ENCODE data around the gene UHMK1.

Gene UHMK1

DNA sequence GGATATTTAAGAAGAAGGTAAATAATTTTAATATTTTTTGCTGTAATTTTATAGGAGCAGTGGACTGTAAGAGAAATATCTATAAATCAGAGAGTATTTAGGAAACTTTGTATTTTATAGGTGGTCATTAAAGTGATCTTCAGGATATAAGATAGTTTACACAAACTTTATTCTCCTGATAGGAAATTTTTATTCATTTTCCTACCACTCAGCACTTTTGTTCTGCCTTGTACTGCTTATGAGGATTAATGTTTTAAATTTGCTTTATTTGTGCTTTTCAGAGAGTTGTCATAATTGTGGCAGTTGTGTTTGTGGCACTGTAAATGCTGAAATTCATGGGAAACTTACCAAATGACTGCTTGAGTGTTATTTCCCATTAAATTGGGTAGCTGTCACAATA lies 29.7 kb downstream of the UHMK1 start:
- Histone ChIP-seq H3K36me3 (ENCODE audit: insufficient read depth, insufficient read length, low read length) (peaks cover 59% of the 10 kb centered on the region), H3K9ac (ENCODE audit: insufficient read length, low read depth) (no peak overlapping the region), H3K27me3 (ENCODE audit: insufficient read depth, insufficient read length) (no peaks in the 10 kb centered on the region), H3K9me3 (ENCODE audit: insufficient read depth, low read length) (no peaks in the 10 kb centered on the region), H3K4me1 (ENCODE audit: insufficient read depth, insufficient read length) (no peaks in the 10 kb centered on the region), H3K4me3 (ENCODE audit: insufficient read length, low read depth) (no peak overlapping the region)
- no peak for TF ChIP-seq YY1 (IDR thresholded peaks at IDR 0.05; ENCODE audit: insufficient read depth, insufficient read length)
- TF ChIP-seq SUZ12 (IDR thresholded peaks at IDR 0.05; ENCODE audit: extremely low read depth, insufficient read depth, insufficient read length): no peak
- no peak for TF ChIP-seq ZNF274 (IDR thresholded peaks at IDR 0.05; ENCODE audit: low read depth, low read length)
- DNase-seq (ENCODE audit: low read depth, low spot score): no peak

DNA sequence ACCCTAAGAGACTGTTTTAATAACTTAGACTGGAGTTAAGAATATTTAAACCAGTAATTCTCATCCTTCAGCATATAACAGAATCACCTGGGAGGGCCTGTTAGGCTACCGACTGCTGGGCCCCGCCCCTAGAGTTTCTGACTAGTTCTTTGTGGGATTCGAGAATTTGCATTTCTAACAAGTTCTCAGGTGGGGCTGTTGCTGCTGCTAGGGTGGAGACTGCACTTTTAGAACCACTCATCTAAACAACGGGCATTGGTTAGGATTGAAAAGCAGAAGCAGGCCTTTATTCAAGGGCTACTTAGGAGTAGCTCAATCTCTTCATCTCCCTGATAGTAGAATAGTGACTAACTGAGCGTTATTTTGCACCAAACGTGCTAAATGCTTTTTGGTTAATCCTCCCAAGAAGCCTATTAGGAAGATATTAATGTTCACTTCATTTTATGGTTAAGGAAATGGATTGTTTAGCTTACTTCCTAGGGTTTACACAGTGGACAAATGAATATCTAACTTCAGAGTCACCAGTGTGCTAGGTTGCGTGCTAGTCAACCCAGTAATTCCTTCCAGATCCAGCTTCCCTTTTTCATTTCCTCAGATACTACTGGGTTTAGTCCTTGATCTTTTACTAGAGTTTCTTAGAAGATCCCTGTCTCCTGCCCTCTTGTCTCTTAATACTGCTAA lies 32.8 kb downstream of the UHMK1 start:
- Histone ChIP-seq H3K4me1 (ENCODE audit: insufficient read depth, insufficient read length) (no peaks in the 10 kb centered on the region), H3K9ac (ENCODE audit: insufficient read length, low read depth) (no peak overlapping the region), H3K9me3 (ENCODE audit: insufficient read depth, low read length) (no peaks in the 10 kb centered on the region), H3K4me3 (ENCODE audit: insufficient read length, low read depth) (no peak overlapping the region), H3K36me3 (ENCODE audit: insufficient read depth, insufficient read length, low read length) (peaks cover 28% of the 10 kb centered on the region), H3K27me3 (ENCODE audit: insufficient read depth, insufficient read length) (no peaks in the 10 kb centered on the region)
- peak; percentile 39 for DNase-seq (ENCODE audit: low read depth, low spot score)
- TF ChIP-seq ZNF274 (IDR thresholded peaks at IDR 0.05; ENCODE audit: low read depth, low read length) (no peak), YY1 (IDR thresholded peaks at IDR 0.05; ENCODE audit: insufficient read depth, insufficient read length) (no peak), SUZ12 (IDR thresholded peaks at IDR 0.05; ENCODE audit: extremely low read depth, insufficient read depth, insufficient read length) (no peak)

DNA sequence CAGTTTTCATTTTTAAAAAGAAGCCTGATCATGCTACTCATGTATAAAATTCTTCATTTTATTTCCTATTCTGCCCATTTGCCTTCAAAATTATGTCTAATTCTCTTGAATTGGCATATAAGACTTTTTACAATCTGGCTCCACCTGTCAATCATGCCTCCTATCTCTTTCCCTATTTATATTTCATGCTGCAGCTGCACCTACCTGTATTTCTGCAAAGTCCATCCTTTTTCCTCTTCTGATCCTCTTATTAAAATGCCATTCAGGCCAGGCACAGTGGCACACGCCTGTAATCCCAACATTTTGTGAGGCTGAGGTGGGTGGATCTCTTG lies 33.3 kb downstream of the UHMK1 start:
- no peaks in the 10 kb centered on the region for H3K27me3 ChIP-seq (ENCODE audit: insufficient read depth, insufficient read length)
- H3K36me3 ChIP-seq (ENCODE audit: insufficient read depth, insufficient read length, low read length): peaks cover 23% of the 10 kb centered on the region
- no peak for DNase-seq (ENCODE audit: low read depth, low spot score)
- no peaks in the 10 kb centered on the region for H3K9me3 ChIP-seq (ENCODE audit: insufficient read depth, low read length)
- H3K4me3 ChIP-seq (ENCODE audit: insufficient read length, low read depth): no peak overlapping the region
- TF ChIP-seq ZNF274 (IDR thresholded peaks at IDR 0.05; ENCODE audit: low read depth, low read length) (no peak), YY1 (IDR thresholded peaks at IDR 0.05; ENCODE audit: insufficient read depth, insufficient read length) (no peak), SUZ12 (IDR thresholded peaks at IDR 0.05; ENCODE audit: extremely low read depth, insufficient read depth, insufficient read length) (no peak)
- H3K4me1 ChIP-seq (ENCODE audit: insufficient read depth, insufficient read length): no peaks in the 10 kb centered on the region
- H3K9ac ChIP-seq (ENCODE audit: insufficient read length, low read depth): no peak overlapping the region

DNA sequence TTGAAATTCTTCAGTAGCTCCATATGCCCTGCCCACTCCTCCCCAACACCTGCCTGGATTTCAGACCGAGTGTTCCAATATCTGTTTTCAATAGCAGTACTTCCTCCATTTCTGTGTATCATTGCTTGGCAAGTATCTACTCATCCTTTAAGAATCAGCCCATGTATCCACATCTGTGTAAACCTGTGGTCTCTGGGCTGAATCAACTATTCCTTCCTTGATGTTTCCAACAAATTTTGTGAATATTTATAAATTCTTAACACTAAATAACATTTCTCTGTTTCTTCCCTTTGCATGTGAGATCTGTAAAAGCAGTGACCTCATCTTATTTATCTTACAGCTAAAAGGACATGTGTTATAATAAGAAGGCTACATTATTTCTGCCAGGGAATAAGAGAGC lies 37.9 kb downstream of the UHMK1 start:
- Histone ChIP-seq H3K36me3 (ENCODE audit: insufficient read depth, insufficient read length, low read length) (no peaks in the 10 kb centered on the region), H3K4me3 (ENCODE audit: insufficient read length, low read depth) (no peak overlapping the region), H3K4me1 (ENCODE audit: insufficient read depth, insufficient read length) (no peaks in the 10 kb centered on the region), H3K27me3 (ENCODE audit: insufficient read depth, insufficient read length) (no peaks in the 10 kb centered on the region), H3K9me3 (ENCODE audit: insufficient read depth, low read length) (no peaks in the 10 kb centered on the region), H3K9ac (ENCODE audit: insufficient read length, low read depth) (no peak overlapping the region)
- DNase-seq (ENCODE audit: low read depth, low spot score): no peak
- no peak for TF ChIP-seq SUZ12 (IDR thresholded peaks at IDR 0.05; ENCODE audit: extremely low read depth, insufficient read depth, insufficient read length)
- no peak for TF ChIP-seq YY1 (IDR thresholded peaks at IDR 0.05; ENCODE audit: insufficient read depth, insufficient read length)
- TF ChIP-seq ZNF274 (IDR thresholded peaks at IDR 0.05; ENCODE audit: low read depth, low read length): no peak

DNA sequence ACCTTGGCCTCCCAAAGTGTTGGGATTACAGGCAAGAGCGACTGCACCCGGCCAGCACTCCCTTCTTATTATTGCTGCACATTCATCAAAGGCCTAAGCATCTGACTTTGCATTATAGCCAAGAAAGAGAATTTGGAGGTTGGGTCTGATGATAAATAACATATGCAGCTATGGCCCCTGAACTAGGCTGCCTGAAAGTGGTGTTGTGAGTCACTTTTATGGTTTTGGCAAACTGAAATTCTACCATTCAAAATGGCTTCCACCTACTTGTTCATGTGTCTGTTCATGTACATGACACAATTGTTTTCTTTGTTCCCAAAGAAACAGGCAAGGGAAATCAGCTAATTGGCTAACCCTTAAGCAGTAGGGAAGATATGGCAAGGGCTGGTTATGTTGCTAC lies 38.9 kb downstream of the UHMK1 start:
- Histone ChIP-seq H3K36me3 (ENCODE audit: insufficient read depth, insufficient read length, low read length) (no peaks in the 10 kb centered on the region), H3K4me1 (ENCODE audit: insufficient read depth, insufficient read length) (no peaks in the 10 kb centered on the region), H3K9ac (ENCODE audit: insufficient read length, low read depth) (no peak overlapping the region), H3K9me3 (ENCODE audit: insufficient read depth, low read length) (no peaks in the 10 kb centered on the region), H3K4me3 (ENCODE audit: insufficient read length, low read depth) (no peak overlapping the region), H3K27me3 (ENCODE audit: insufficient read depth, insufficient read length) (no peaks in the 10 kb centered on the region)
- DNase-seq (ENCODE audit: low read depth, low spot score): no peak
- TF ChIP-seq YY1 (IDR thresholded peaks at IDR 0.05; ENCODE audit: insufficient read depth, insufficient read length): no peak
- TF ChIP-seq ZNF274 (IDR thresholded peaks at IDR 0.05; ENCODE audit: low read depth, low read length): no peak
- TF ChIP-seq SUZ12 (IDR thresholded peaks at IDR 0.05; ENCODE audit: extremely low read depth, insufficient read depth, insufficient read length): no peak

DNA sequence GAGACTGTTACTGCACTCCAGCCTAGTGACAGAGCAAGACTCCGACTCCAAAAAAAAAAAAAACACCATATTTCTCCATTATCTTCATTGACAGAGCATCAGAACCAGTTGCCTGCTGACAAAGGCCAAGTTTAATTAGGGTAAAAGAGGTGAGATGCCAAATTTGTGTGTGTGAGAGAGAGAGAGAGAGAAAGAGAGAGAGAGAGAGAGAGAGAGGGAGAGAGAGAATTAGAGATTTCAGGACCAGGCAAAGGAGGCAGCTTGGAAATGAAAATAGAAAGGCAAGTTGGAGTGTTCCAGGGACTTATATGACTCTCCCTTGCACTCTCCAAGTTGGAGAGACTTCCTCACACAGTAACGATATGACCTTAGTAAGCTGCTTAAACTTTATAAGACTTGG lies 39.6 kb downstream of the UHMK1 start:
- Histone ChIP-seq H3K36me3 (ENCODE audit: insufficient read depth, insufficient read length, low read length) (no peaks in the 10 kb centered on the region), H3K27me3 (ENCODE audit: insufficient read depth, insufficient read length) (no peaks in the 10 kb centered on the region), H3K9me3 (ENCODE audit: insufficient read depth, low read length) (no peaks in the 10 kb centered on the region), H3K4me1 (ENCODE audit: insufficient read depth, insufficient read length) (no peaks in the 10 kb centered on the region), H3K4me3 (ENCODE audit: insufficient read length, low read depth) (no peak overlapping the region), H3K9ac (ENCODE audit: insufficient read length, low read depth) (no peak overlapping the region)
- TF ChIP-seq ZNF274 (IDR thresholded peaks at IDR 0.05; ENCODE audit: low read depth, low read length): no peak
- no peak for TF ChIP-seq SUZ12 (IDR thresholded peaks at IDR 0.05; ENCODE audit: extremely low read depth, insufficient read depth, insufficient read length)
- no peak for TF ChIP-seq YY1 (IDR thresholded peaks at IDR 0.05; ENCODE audit: insufficient read depth, insufficient read length)
- DNase-seq (ENCODE audit: low read depth, low spot score): no peak

DNA sequence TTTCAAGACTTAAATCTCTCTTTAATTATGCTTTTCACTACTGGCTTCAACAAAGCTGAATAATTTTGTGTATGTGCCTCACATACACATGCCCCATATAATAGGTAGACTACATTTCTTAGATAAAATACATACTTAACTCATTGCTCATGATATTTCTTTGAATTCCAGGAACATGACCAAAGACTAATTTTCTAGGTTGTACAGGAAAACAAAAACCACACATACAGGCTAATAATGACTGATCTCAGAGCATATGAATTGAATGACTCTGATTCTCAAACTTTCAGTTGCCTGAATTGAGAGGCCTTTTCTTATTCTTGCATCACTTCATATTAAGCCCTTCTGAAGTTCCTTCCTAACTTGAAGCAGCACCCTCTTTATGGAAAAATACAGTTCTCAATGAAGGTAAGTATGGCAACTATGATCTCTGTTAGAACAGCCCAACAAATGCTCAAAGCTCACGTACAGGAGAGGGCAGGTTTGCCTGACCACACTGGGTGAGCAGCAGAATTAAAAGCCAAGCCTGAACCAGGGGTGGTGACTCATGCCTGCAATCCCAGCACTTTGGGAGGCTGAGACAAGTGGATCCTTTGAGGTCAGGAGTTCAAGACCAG lies 41.3 kb downstream of the UHMK1 start:
- no peak overlapping the region for H3K4me3 ChIP-seq (ENCODE audit: insufficient read length, low read depth)
- peaks cover 11% of the 10 kb centered on the region for H3K9me3 ChIP-seq (ENCODE audit: insufficient read depth, low read length)
- H3K27me3 ChIP-seq (ENCODE audit: insufficient read depth, insufficient read length): no peaks in the 10 kb centered on the region
- no peak overlapping the region for H3K9ac ChIP-seq (ENCODE audit: insufficient read length, low read depth)
- TF ChIP-seq YY1 (IDR thresholded peaks at IDR 0.05; ENCODE audit: insufficient read depth, insufficient read length) (no peak), ZNF274 (IDR thresholded peaks at IDR 0.05; ENCODE audit: low read depth, low read length) (no peak), SUZ12 (IDR thresholded peaks at IDR 0.05; ENCODE audit: extremely low read depth, insufficient read depth, insufficient read length) (no peak)
- no peaks in the 10 kb centered on the region for H3K4me1 ChIP-seq (ENCODE audit: insufficient read depth, insufficient read length)
- DNase-seq (ENCODE audit: low read depth, low spot score): no peak
- no peaks in the 10 kb centered on the region for H3K36me3 ChIP-seq (ENCODE audit: insufficient read depth, insufficient read length, low read length)
